Measurements from ENCODE around the gene PADI4.

DNA sequence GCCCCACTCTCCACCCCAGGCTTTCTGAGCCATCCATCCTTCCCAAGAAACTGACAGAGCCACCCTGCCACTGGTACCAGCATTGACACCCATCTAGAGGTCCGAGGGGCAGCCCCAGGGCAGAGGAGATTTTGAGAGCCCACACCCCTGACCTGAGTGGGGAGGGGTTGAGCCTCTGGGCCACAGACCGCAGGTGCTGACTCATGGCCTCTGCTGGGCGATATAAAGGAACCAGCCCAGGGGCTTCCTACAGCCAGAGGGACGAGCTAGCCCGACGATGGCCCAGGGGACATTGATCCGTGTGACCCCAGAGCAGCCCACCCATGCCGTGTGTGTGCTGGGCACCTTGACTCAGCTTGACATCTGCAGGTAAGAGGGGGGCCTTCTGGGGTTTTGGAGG, at the start of gene PADI4:
- TF ChIP-seq, protein P1, sequence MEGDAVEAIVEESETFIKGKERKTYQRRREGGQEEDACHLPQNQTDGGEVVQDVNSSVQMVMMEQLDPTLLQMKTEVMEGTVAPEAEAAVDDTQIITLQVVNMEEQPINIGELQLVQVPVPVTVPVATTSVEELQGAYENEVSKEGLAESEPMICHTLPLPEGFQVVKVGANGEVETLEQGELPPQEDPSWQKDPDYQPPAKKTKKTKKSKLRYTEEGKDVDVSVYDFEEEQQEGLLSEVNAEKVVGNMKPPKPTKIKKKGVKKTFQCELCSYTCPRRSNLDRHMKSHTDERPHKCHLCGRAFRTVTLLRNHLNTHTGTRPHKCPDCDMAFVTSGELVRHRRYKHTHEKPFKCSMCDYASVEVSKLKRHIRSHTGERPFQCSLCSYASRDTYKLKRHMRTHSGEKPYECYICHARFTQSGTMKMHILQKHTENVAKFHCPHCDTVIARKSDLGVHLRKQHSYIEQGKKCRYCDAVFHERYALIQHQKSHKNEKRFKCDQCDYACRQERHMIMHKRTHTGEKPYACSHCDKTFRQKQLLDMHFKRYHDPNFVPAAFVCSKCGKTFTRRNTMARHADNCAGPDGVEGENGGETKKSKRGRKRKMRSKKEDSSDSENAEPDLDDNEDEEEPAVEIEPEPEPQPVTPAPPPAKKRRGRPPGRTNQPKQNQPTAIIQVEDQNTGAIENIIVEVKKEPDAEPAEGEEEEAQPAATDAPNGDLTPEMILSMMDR (IDR thresholded peaks at IDR 0.05): no peak
- TF ChIP-seq POLR2A (IDR thresholded peaks at IDR 0.05): no peak
